ENCODE measurements around the gene CXorf65.

Gene CXorf65

DNA sequence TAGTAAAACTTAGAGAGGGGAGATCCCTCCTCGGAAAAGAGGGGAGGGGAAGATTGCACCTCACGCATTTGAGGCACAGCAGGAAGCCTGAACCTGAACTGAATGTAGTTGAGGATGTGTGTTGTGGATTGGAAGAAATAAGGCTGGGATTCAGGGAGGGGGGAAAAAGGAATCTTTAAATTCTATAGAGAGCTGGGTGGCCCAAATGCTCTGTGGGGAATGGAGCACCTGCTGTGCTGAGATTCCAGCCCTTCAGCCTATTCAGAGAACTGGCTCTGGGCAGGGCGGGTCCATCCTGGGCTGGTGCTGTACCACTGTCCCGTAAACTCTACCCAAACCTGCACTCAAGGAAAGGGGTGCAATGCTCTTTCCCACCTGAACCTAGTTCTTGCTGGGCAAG, 6.8 kb downstream of the CXorf65 start:
- POLR2A ChIA-PET = interaction anchor here (1.1 kb wide), 1 partner anchor 31 kb away, joined by 3 read pairs; no protein-coding TSS in a partner anchor
- no peak for DNase-seq
- Histone ChIP-seq H3K9me3 (ENCODE audit: control extremely low read depth in 1 of 5, control insufficient read depth in 4 of 5, insufficient read depth in 2 of 5, low read depth in 1 of 5, low read length in 4 of 5) (no peaks in the 10 kb centered on the region), H3K4me3 (ENCODE audit: control insufficient read depth in 1 of 7, extremely low read depth in 1 of 7, insufficient read depth in 4 of 7, low read depth in 2 of 7, low read length in 6 of 7) (no peak overlapping the region), H3K27ac (ENCODE audit: insufficient read depth in 1 of 2, low read depth in 1 of 2, low read length in 2 of 2, poor library complexity in 1 of 2, severe bottlenecking in 2 of 2) (no peak overlapping the region), H3K4me1 (ENCODE audit: control extremely low read depth in 1 of 4, control insufficient read depth in 4 of 4, insufficient read depth in 4 of 4, low read length in 3 of 4) (peaks cover 6 to 66% (median 48%) of the 10 kb centered on the region in 4 experiments), H3K36me3 (ENCODE audit: control insufficient read depth in 4 of 4, insufficient read depth in 4 of 4, low read length in 3 of 4) (peaks cover 0 to 5% (median 0%) of the 10 kb centered on the region in 4 experiments), H3K27me3 (replicated peaks in 2 of 5; ENCODE audit: control insufficient read depth in 4 of 5, insufficient read depth in 5 of 5, low read length in 4 of 5) (peaks cover 0 to 23% (median 0%) of the 10 kb centered on the region in 5 experiments)
- WGBS (ENCODE audit: insufficient coverage) = 70% methylated on average over 4 of the region's 4 CpGs
- CTCF ChIA-PET = interaction anchor here (0.9 to 8.3 kb wide), 8 partner anchors 10 to 81 kb away, joined by 3 to 109 read pairs (median 6); partner anchors contain the start of genes IL2RG and MED12

DNA sequence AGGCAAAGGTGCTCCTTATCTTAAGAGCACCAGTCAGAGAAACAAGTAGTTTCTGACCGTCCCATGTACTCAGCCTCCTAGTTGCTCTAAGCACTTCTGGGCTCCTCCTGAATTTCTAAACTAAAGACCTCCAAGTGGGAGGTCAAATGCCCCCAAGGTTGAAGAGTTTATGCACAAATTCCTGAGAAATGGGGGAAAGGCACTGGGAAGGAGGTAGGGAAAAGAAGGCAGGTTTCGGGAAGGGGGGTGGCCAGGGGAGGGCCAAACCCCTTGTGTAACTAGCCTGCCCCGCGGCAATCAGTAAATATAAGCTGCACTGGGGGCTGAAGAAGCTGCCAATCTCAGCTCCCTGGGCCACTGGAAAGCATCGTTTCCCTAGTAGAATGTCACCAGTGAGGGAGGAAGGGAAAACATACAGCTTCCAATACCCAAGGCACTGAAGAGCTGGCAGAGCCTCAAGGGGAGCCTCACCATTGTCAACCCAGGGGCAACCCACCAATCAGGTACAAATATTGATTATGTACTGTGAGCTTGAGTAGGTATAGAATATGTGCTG, 7.5 kb downstream of the CXorf65 start:
- Histone ChIP-seq H3K27ac (ENCODE audit: insufficient read depth in 1 of 2, low read depth in 1 of 2, low read length in 2 of 2, poor library complexity in 1 of 2, severe bottlenecking in 2 of 2) (no peak overlapping the region), H3K4me3 (ENCODE audit: control insufficient read depth in 1 of 7, extremely low read depth in 1 of 7, insufficient read depth in 4 of 7, low read depth in 2 of 7, low read length in 6 of 7) (no peak overlapping the region), H3K27me3 (replicated peaks in 2 of 5; ENCODE audit: control insufficient read depth in 4 of 5, insufficient read depth in 5 of 5, low read length in 4 of 5) (peaks cover 0 to 20% (median 0%) of the 10 kb centered on the region in 5 experiments), H3K9me3 (ENCODE audit: control extremely low read depth in 1 of 5, control insufficient read depth in 4 of 5, insufficient read depth in 2 of 5, low read depth in 1 of 5, low read length in 4 of 5) (no peaks in the 10 kb centered on the region), H3K36me3 (ENCODE audit: control insufficient read depth in 4 of 4, insufficient read depth in 4 of 4, low read length in 3 of 4) (peaks cover 0 to 5% (median 0%) of the 10 kb centered on the region in 4 experiments), H3K4me1 (ENCODE audit: control extremely low read depth in 1 of 4, control insufficient read depth in 4 of 4, insufficient read depth in 4 of 4, low read length in 3 of 4) (peaks cover 0 to 59% (median 41%) of the 10 kb centered on the region in 4 experiments)
- DNase-seq = no peak
- WGBS (ENCODE audit: insufficient coverage) = 76% methylated on average over 4 of the region's 5 CpGs
- ChIA-PET CTCF (interaction anchor here (0.9 to 8.3 kb wide), 8 partner anchors 9 to 81 kb away, joined by 3 to 109 read pairs (median 6); partner anchors contain the start of genes IL2RG and MED12), POLR2A (no interaction called here)

DNA sequence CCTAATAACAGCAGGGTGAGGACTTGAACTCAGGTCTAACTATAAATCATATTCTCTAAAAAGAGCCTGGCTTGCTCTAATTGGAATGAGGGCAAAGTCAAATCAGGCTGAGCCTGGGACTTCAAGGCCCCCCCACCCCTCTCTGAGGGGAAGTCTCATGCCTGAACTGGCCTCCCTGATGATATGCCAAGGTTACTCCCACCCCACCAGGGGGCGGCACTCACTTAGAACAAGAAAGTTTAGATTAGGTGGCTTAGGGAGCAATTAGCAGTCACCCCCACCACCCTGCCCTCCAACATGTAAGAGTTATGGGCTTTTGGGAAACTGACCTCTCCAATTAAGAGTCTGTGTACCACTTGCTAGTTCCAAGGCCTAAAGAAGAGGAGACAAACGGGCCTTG, 8.2 kb downstream of the CXorf65 start:
- ChIA-PET POLR2A (no interaction called here), CTCF (interaction anchor here (0.9 to 2.2 kb wide), 6 partner anchors 9 to 84 kb away, joined by 3 to 13 read pairs (median 4); no protein-coding TSS in a partner anchor)
- H3K27ac ChIP-seq (ENCODE audit: insufficient read depth in 1 of 2, low read depth in 1 of 2, low read length in 2 of 2, poor library complexity in 1 of 2, severe bottlenecking in 2 of 2) = no peak overlapping the region
- no peaks in the 10 kb centered on the region for H3K9me3 ChIP-seq (ENCODE audit: control extremely low read depth in 1 of 5, control insufficient read depth in 4 of 5, insufficient read depth in 2 of 5, low read depth in 1 of 5, low read length in 4 of 5)
- H3K36me3 ChIP-seq (ENCODE audit: control insufficient read depth in 4 of 4, insufficient read depth in 4 of 4, low read length in 3 of 4) = peaks cover 0 to 5% (median 0%) of the 10 kb centered on the region in 4 experiments
- WGBS (ENCODE audit: insufficient coverage) = 30% methylated on average over 2 of the region's 2 CpGs
- H3K27me3 ChIP-seq (replicated peaks in 2 of 5; ENCODE audit: control insufficient read depth in 4 of 5, insufficient read depth in 5 of 5, low read length in 4 of 5) = peaks cover 0 to 20% (median 0%) of the 10 kb centered on the region in 5 experiments
- no peak overlapping the region for H3K4me3 ChIP-seq (ENCODE audit: control insufficient read depth in 1 of 7, extremely low read depth in 1 of 7, insufficient read depth in 4 of 7, low read depth in 2 of 7, low read length in 6 of 7)
- DNase-seq = peak; percentile 80 to 88 (median 87)
- H3K4me1 ChIP-seq (ENCODE audit: control extremely low read depth in 1 of 4, control insufficient read depth in 4 of 4, insufficient read depth in 4 of 4, low read length in 3 of 4) = peaks cover 0 to 52% (median 34%) of the 10 kb centered on the region in 4 experiments

DNA sequence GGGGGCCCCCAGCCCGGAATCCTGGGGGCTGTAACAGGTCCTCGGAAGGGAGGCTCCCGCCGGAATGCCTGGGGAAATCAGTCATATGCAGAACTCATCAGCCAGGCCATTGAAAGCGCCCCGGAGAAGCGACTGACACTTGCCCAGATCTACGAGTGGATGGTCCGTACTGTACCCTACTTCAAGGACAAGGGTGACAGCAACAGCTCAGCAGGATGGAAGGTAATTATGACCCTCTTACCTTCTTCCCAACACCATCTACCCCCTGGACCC, 9.8 kb downstream of the CXorf65 start:
- DNase-seq = no peak
- H3K4me3 ChIP-seq (ENCODE audit: control insufficient read depth in 1 of 7, extremely low read depth in 1 of 7, insufficient read depth in 4 of 7, low read depth in 2 of 7, low read length in 6 of 7) = peak overlapping the region; percentile 31 to 81 (median 73)
- POLR2A ChIA-PET = interaction anchor here (1.1 to 1.6 kb wide), 2 partner anchors 15 to 22 kb away, joined by 6 to 7 read pairs; partner anchors contain the start of genes IL2RG and MED12
- no peaks in the 10 kb centered on the region for H3K9me3 ChIP-seq (ENCODE audit: control extremely low read depth in 1 of 5, control insufficient read depth in 4 of 5, insufficient read depth in 2 of 5, low read depth in 1 of 5, low read length in 4 of 5)
- H3K36me3 ChIP-seq (ENCODE audit: control insufficient read depth in 4 of 4, insufficient read depth in 4 of 4, low read length in 3 of 4) = peaks cover 0 to 5% (median 0%) of the 10 kb centered on the region in 4 experiments
- CTCF ChIA-PET = interaction anchor here (2.0 to 2.2 kb wide), 2 partner anchors 34 to 82 kb away, joined by 5 to 13 read pairs; no protein-coding TSS in a partner anchor
- peaks cover 0 to 36% (median 22%) of the 10 kb centered on the region in 4 experiments for H3K4me1 ChIP-seq (ENCODE audit: control extremely low read depth in 1 of 4, control insufficient read depth in 4 of 4, insufficient read depth in 4 of 4, low read length in 3 of 4)
- H3K27ac ChIP-seq (ENCODE audit: insufficient read depth in 1 of 2, low read depth in 1 of 2, low read length in 2 of 2, poor library complexity in 1 of 2, severe bottlenecking in 2 of 2) = peak overlapping the region in 1 of 2 experiments; percentile 58
- 39% methylated on average over 9 of the region's 9 CpGs for WGBS (ENCODE audit: insufficient coverage)
- H3K27me3 ChIP-seq (replicated peaks in 2 of 5; ENCODE audit: control insufficient read depth in 4 of 5, insufficient read depth in 5 of 5, low read length in 4 of 5) = peaks cover 0 to 20% (median 0%) of the 10 kb centered on the region in 5 experiments

DNA sequence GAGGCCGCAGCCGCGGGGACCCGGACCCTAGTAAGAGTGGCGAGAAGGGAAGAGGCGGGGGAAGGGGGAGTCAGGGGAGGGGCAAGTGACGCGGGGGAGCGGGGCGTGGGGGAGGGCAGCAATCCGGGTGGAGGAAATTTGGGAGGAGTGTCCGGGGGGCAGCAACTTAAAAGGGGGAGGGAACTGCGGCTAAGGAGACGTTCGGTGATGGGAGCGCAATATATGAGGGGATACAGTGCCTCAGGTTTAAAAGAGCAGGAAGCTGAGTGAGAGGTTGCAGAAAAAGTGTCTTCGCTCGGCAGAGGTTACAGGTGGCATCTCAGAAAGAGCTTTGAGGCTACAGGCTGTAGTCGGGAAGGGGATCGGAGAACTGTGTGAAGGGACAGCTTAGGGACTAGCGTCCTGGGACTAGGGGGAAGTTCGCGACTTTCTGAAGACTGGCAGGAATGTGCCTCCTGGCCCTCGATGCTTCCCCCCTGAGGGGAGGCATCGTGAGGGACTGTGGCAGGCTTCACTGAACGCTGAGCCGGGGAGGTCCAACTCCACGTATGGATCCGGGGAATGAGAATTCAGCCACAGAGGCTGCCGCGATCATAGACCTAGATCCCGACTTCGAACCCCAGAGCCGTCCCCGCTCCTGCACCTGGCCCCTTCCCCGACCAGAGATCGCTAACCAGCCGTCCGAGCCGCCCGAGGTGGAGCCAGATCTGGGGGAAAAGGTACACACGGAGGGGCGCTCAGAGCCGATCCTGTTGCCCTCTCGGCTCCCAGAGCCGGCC, 10.4 kb downstream of the CXorf65 start:
- Histone ChIP-seq H3K27ac (ENCODE audit: insufficient read depth in 1 of 2, low read depth in 1 of 2, low read length in 2 of 2, poor library complexity in 1 of 2, severe bottlenecking in 2 of 2) (peak overlapping the region in 1 of 2 experiments; percentile 58), H3K27me3 (replicated peaks in 2 of 5; ENCODE audit: control insufficient read depth in 4 of 5, insufficient read depth in 5 of 5, low read length in 4 of 5) (peaks cover 0 to 18% (median 0%) of the 10 kb centered on the region in 5 experiments), H3K36me3 (ENCODE audit: control insufficient read depth in 4 of 4, insufficient read depth in 4 of 4, low read length in 3 of 4) (peaks cover 0 to 5% (median 0%) of the 10 kb centered on the region in 4 experiments), H3K4me3 (ENCODE audit: control insufficient read depth in 1 of 7, extremely low read depth in 1 of 7, insufficient read depth in 4 of 7, low read depth in 2 of 7, low read length in 6 of 7) (peak overlapping the region; percentile 31 to 81 (median 73)), H3K9me3 (ENCODE audit: control extremely low read depth in 1 of 5, control insufficient read depth in 4 of 5, insufficient read depth in 2 of 5, low read depth in 1 of 5, low read length in 4 of 5) (no peaks in the 10 kb centered on the region), H3K4me1 (ENCODE audit: control extremely low read depth in 1 of 4, control insufficient read depth in 4 of 4, insufficient read depth in 4 of 4, low read length in 3 of 4) (peaks cover 0 to 30% (median 19%) of the 10 kb centered on the region in 4 experiments)
- CTCF ChIA-PET = interaction anchor here (2.0 to 2.2 kb wide), 2 partner anchors 34 to 82 kb away, joined by 5 to 13 read pairs; no protein-coding TSS in a partner anchor
- DNase-seq = peak in 1 of 3 donors; percentile 50
- WGBS (ENCODE audit: insufficient coverage) = 25% methylated on average over 38 of the region's 46 CpGs
- POLR2A ChIA-PET = interaction anchor here (1.1 to 1.6 kb wide), 3 partner anchors 16 to 28 kb away, joined by 4 to 7 read pairs (median 6); partner anchors contain the start of genes IL2RG, MED12 and SNX12

DNA sequence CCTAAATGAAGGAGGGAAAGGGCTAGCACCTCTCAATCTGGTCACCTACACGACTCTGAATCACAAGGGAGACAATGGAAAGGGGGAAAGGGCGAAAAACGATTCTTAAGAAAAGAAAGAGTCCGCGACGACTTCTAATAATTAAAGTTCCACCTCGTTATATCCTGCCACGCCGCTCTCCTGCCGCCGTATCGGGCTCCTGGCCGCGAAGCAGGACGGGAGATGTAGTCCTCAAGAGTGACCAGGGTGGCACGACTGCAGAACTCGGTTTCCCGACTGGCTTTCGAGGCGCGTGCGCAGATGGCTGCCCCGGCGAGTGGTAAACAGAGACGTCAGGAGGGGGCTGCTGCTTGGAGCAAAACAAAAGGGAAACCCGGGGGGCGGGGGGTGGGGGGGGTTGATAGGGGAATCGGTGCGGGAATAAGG, 11.0 kb downstream of the CXorf65 start, which contains the start of gene FOXO4:
TSS of gene FOXO4 (plus strand) at position 297 of the 426 bp plus-strand sequence. CDS start 678 bp downstream, outside the sequence.
- peaks cover 0 to 12% (median 0%) of the 10 kb centered on the region in 5 experiments for H3K27me3 ChIP-seq (replicated peaks in 2 of 5; ENCODE audit: control insufficient read depth in 4 of 5, insufficient read depth in 5 of 5, low read length in 4 of 5)
- CTCF ChIA-PET = no interaction called here
- H3K27ac ChIP-seq (ENCODE audit: insufficient read depth in 1 of 2, low read depth in 1 of 2, low read length in 2 of 2, poor library complexity in 1 of 2, severe bottlenecking in 2 of 2) = peak within 1 kb of the TSS in 1 of 2 experiments; percentile 58
- peak; percentile 87 to 94 (median 94) for DNase-seq
- no peaks in the 10 kb centered on the region for H3K9me3 ChIP-seq (ENCODE audit: control extremely low read depth in 1 of 5, control insufficient read depth in 4 of 5, insufficient read depth in 2 of 5, low read depth in 1 of 5, low read length in 4 of 5)
- peaks cover 0 to 1% (median 0%) of the 10 kb centered on the region in 4 experiments for H3K36me3 ChIP-seq (ENCODE audit: control insufficient read depth in 4 of 4, insufficient read depth in 4 of 4, low read length in 3 of 4)
- POLR2A ChIA-PET = interaction anchor here (1.1 to 1.5 kb wide), 2 partner anchors 23 to 28 kb away, joined by 4 to 7 read pairs; partner anchors contain the start of genes MED12 and SNX12
- peak within 1 kb of the TSS; percentile 31 to 81 (median 73) for H3K4me3 ChIP-seq (ENCODE audit: control insufficient read depth in 1 of 7, extremely low read depth in 1 of 7, insufficient read depth in 4 of 7, low read depth in 2 of 7, low read length in 6 of 7)
- 16% methylated on average over 12 of the region's 29 CpGs for WGBS (ENCODE audit: insufficient coverage)
- H3K4me1 ChIP-seq (ENCODE audit: control extremely low read depth in 1 of 4, control insufficient read depth in 4 of 4, insufficient read depth in 4 of 4, low read length in 3 of 4) = peaks cover 0 to 27% (median 17%) of the 10 kb centered on the region in 4 experiments

All from common myeloid progenitor, CD34-positive (primary cell).